ENCODE data around the gene KNG1.
"Not testable (repeated sequence)": the region's sequence is repeated elsewhere in the genome, so short reads cannot be mapped to it uniquely, and the experiment has no call there.

The KNG1 gene

DNA sequence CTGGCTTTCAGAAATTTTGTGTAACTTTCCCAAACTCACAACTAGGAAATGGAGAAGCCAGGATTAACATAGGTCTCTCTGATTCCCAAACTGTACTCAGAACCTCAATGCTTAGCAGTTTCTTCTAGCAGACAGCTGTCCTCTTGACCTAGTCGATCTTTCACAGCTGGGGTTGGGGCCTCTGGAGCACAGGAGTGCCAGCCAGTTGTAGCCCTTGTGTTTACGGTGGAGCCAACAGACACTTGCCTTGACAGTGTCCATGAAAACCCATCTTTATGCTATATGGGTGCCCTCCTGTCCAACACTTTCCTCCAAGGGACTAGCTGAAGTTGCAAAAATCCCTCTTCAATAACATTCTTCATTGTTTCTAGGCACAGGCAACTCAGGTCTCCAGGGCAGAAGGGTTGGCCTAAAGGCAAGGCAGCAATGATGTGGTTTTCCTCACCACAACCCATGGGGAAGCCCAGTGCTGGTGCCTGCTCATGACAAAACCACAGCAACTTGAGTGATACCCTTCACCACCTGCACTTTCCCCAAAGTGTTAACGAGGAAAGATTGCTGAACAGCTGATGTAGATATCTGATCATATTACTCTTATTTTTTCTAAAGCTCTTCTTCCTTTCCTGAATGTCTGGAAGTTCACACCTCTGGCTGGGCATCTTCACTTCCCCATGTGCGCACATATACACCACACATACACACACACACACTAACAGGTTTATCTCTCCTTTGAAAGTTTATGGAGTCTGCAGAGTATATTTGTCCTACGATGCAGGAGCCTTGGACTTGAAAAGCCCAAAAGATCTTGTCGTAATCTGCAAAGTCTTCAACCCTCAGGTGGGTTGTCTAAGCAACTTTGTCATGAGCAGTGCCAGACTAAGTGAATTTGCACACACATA, 11.0 kb upstream of the KNG1 start:
- Mint-ChIP-seq H3K4me3 (no peak overlapping the region), H3K27ac (no peak overlapping the region), H3K4me1 (no peaks in the 10 kb centered on the region), H3K36me3 (ENCODE audit: low read depth) (no peaks in the 10 kb centered on the region), H3K9me3 (no peaks in the 10 kb centered on the region), H3K27me3 (ENCODE audit: low read depth, poor library complexity) (peaks cover 4% of the 10 kb centered on the region)
- TF ChIP-seq CTCF (IDR thresholded peaks at IDR 0.05), result no peak
- DNase-seq, result no peak

DNA sequence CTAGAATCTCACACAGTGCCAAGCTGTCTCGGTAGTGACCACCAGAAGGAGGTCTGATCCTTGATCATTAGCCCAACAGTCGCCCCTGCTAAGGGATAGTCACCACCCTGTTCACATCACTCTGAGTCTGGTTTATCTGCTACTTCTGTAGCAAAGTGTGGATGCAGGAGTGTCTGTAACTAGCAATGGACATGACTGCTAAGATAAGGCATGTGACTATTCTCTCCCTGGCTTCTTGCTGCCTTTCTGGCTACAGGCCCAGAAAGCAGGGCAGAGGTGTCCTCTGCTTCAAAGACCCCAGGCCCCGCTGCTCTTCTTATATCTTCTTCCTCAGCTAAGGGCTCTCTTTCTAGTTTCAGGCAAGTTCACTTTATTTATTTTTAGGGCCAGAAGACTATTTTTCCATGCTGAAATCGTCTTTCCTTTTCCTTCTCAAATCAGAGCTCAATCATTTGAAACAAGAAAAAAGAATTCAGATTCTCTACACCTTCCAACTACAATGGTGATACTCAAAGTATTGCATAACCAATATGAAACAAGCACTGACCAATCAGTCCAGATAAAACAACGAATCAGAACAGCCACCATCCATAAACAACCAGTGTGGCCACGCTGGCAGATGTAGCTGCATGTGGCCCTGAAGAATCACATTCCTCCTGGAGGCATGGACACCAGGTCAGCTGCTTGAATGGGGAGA, 8.0 kb upstream of the KNG1 start:
- H3K4me1 Mint-ChIP-seq, result no peaks in the 10 kb centered on the region
- TF ChIP-seq CTCF (IDR thresholded peaks at IDR 0.05), result no peak
- peaks cover 4% of the 10 kb centered on the region for H3K27me3 Mint-ChIP-seq (ENCODE audit: low read depth, poor library complexity)
- no peaks in the 10 kb centered on the region for H3K36me3 Mint-ChIP-seq (ENCODE audit: low read depth)
- H3K4me3 Mint-ChIP-seq, result no peak overlapping the region
- no peak for DNase-seq
- H3K27ac Mint-ChIP-seq, result no peak overlapping the region
- H3K9me3 Mint-ChIP-seq, result no peaks in the 10 kb centered on the region

GRCh38 chr3:186710694-186711093, 6.5 kb upstream of the KNG1 start:
- not testable (repeated sequence) for H3K27me3 Mint-ChIP-seq (ENCODE audit: low read depth, poor library complexity); H3K9me3 Mint-ChIP-seq; H3K4me3 Mint-ChIP-seq; H3K36me3 Mint-ChIP-seq (ENCODE audit: low read depth); DNase-seq; H3K4me1 Mint-ChIP-seq; H3K27ac Mint-ChIP-seq

DNA sequence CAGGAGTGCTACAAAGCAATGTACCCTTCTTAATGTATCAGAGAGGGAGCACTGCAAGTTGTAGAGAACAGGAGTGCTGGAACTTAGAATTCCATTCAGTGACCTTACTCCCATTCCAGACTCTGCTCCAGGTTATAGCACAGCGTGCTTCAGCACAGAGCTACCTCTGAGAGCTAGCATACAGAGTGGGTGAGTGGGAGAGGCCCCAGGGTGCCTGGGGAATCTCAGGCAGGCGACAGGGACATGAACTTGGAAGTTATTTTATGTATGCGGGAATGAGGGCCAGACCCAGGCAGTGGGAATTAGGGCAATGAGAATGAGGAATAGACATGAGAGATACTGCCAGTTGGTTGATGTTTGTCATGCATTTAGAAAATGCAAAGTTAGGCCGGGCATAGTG, 3.7 kb upstream of the KNG1 start:
- Mint-ChIP-seq H3K27me3 (ENCODE audit: low read depth, poor library complexity) (peaks cover 7% of the 10 kb centered on the region), H3K4me3 (no peak overlapping the region), H3K4me1 (no peaks in the 10 kb centered on the region), H3K9me3 (no peaks in the 10 kb centered on the region), H3K36me3 (ENCODE audit: low read depth) (no peaks in the 10 kb centered on the region), H3K27ac (no peak overlapping the region)
- DNase-seq, result no peak
- TF ChIP-seq CTCF (IDR thresholded peaks at IDR 0.05), result no peak

- no peak for DNase-seq
- H3K27ac Mint-ChIP-seq, result no peak overlapping the region
- no peaks in the 10 kb centered on the region for H3K9me3 Mint-ChIP-seq
- peaks cover 7% of the 10 kb centered on the region for H3K27me3 Mint-ChIP-seq (ENCODE audit: low read depth, poor library complexity)
- H3K36me3 Mint-ChIP-seq (ENCODE audit: low read depth), result no peaks in the 10 kb centered on the region
- no peak for TF ChIP-seq CTCF (IDR thresholded peaks at IDR 0.05)
- peaks cover 3% of the 10 kb centered on the region for H3K4me1 Mint-ChIP-seq
- H3K4me3 Mint-ChIP-seq, result no peak overlapping the region
These were observed 3.0 kb downstream of the KNG1 start for GRCh38 chr3:186719945-186720739.

DNA sequence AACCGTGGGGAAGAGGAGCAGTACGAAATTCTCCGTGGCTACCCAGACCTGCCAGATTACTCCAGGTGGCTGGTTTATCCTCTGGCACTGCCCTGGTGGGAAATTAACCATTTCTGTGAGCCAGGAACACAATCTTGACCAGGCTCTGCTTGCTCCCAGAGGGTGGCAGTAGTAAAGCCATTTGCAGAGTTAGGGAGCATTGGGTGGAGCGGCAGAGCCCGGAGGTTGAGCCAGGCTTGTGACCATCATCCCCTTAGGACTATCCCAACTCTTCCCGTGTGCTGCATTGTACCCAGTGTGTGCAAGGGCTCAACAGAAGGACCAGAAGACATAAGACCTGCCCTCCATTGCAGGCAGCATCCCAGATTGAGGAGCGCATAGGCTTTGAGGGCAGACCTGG, 5.3 kb downstream of the KNG1 start:
- Mint-ChIP-seq H3K27me3 (ENCODE audit: low read depth, poor library complexity) (peaks cover 7% of the 10 kb centered on the region), H3K9me3 (no peaks in the 10 kb centered on the region), H3K4me3 (no peak overlapping the region), H3K4me1 (peaks cover 5% of the 10 kb centered on the region), H3K36me3 (ENCODE audit: low read depth) (no peaks in the 10 kb centered on the region), H3K27ac (peak overlapping the region; percentile 48)
- TF ChIP-seq CTCF (IDR thresholded peaks at IDR 0.05), result no peak
- no peak for DNase-seq

All from nephron progenitor cell (in vitro differentiated cells).